Subcutaneous abdominal adipose tissue (tissue), 5 donors: Measurements from ENCODE around the gene MB.

Experiments used
- H3K27ac ChIP-seq: one replicate; pipeline ENCODE4 v1.7.0; 2013; ENCODE audit warnings: low read depth, mild to moderate bottlenecking, inconsistent platforms, low read length, moderate library complexity
- H3K27me3 ChIP-seq, 5 donors: one replicate each; pipeline ENCODE4 v1.7.0; 2013; ENCODE audit warnings: low read length in 5 of 5, inconsistent platforms in 1 of 5; ENCODE audit not compliant: control insufficient read depth in 5 of 5, insufficient read depth in 4 of 5
- H3K36me3 ChIP-seq, 5 donors: one replicate each; pipeline ENCODE4 v1.7.0; 2013; ENCODE audit warnings: low read length in 5 of 5; ENCODE audit not compliant: control insufficient read depth in 5 of 5, insufficient read depth in 5 of 5
- H3K4me1 ChIP-seq, 5 donors: one replicate each; pipeline ENCODE4 v1.7.0; 2013; ENCODE audit warnings: low read length in 5 of 5, mild to moderate bottlenecking in 3 of 5, moderate library complexity in 1 of 5; ENCODE audit not compliant: control insufficient read depth in 5 of 5, insufficient read depth in 5 of 5
- H3K4me3 ChIP-seq, 5 donors: one replicate each; pipeline ENCODE4 v1.7.0; 2013; ENCODE audit warnings: low read length in 5 of 5, low read depth in 1 of 5
- H3K9ac ChIP-seq, 5 donors: one replicate each; pipeline ENCODE4 v1.7.0; 2013; ENCODE audit warnings: low read length in 5 of 5, mild to moderate bottlenecking in 4 of 5, moderate library complexity in 3 of 5
- H3K9me3 ChIP-seq, 5 donors: one replicate each; pipeline ENCODE4 v1.7.0; 2013; ENCODE audit warnings: low read length in 5 of 5; ENCODE audit not compliant: control insufficient read depth in 5 of 5
- donor health status: healthy.
- donor health status: healthy.
- donor health status: healthy.
- donor health status: healthy.
- donor health status: healthy.

The MB gene

GRCh38 chr22:35581023-35581413, 36.1 kb downstream of the MB start:
- no peaks in the 10 kb centered on the region for H3K36me3 ChIP-seq
- no peak overlapping the region for H3K9ac ChIP-seq
- H3K4me3 ChIP-seq: no peak overlapping the region
- H3K27ac ChIP-seq: no peak overlapping the region
- H3K27me3 ChIP-seq: no peaks in the 10 kb centered on the region
- H3K4me1 ChIP-seq: peaks cover 0 to 10% (median 3%) of the 10 kb centered on the region in 5 donors
- H3K9me3 ChIP-seq: no peaks in the 10 kb centered on the region

- no peak overlapping the region for H3K9ac ChIP-seq
- no peaks in the 10 kb centered on the region for H3K36me3 ChIP-seq
- H3K27me3 ChIP-seq: no peaks in the 10 kb centered on the region
- H3K9me3 ChIP-seq: no peaks in the 10 kb centered on the region
- peaks cover 0 to 10% (median 3%) of the 10 kb centered on the region in 5 donors for H3K4me1 ChIP-seq
- no peak overlapping the region for H3K4me3 ChIP-seq
- H3K27ac ChIP-seq: no peak overlapping the region
These were observed 36.6 kb downstream of the MB start for GRCh38 chr22:35580351-35581022.

GRCh38 chr22:35578836-35579575, 38.1 kb downstream of the MB start:
- Histone ChIP-seq H3K27ac (no peak overlapping the region), H3K27me3 (peaks cover 0 to 6% (median under 1%) of the 10 kb centered on the region in 5 donors), H3K9me3 (no peaks in the 10 kb centered on the region), H3K4me1 (peaks cover 0 to 16% (median 7%) of the 10 kb centered on the region in 5 donors), H3K4me3 (no peak overlapping the region), H3K36me3 (no peaks in the 10 kb centered on the region), H3K9ac (no peak overlapping the region)

GRCh38 chr22:35577799-35578659, 39.1 kb downstream of the MB start:
- H3K27me3 ChIP-seq: peaks cover 0 to 8% (median 2%) of the 10 kb centered on the region in 5 donors
- H3K9me3 ChIP-seq: no peaks in the 10 kb centered on the region
- no peak overlapping the region for H3K9ac ChIP-seq
- no peaks in the 10 kb centered on the region for H3K36me3 ChIP-seq
- no peak overlapping the region for H3K4me3 ChIP-seq
- peaks cover 0 to 11% (median 6%) of the 10 kb centered on the region in 5 donors for H3K4me1 ChIP-seq
- H3K27ac ChIP-seq: no peak overlapping the region

GRCh38 chr22:35576671-35577070, 40.5 kb downstream of the MB start:
- Histone ChIP-seq H3K4me1 (peaks cover 0 to 8% (median 0%) of the 10 kb centered on the region in 5 donors), H3K36me3 (no peaks in the 10 kb centered on the region), H3K4me3 (no peak overlapping the region), H3K9me3 (no peaks in the 10 kb centered on the region), H3K27ac (no peak overlapping the region), H3K27me3 (peaks cover 0 to 8% (median 4%) of the 10 kb centered on the region in 5 donors), H3K9ac (no peak overlapping the region)

GRCh38 chr22:35575116-35575748, 41.9 kb downstream of the MB start:
- Histone ChIP-seq H3K36me3 (no peaks in the 10 kb centered on the region), H3K27me3 (peaks cover 0 to 8% (median 6%) of the 10 kb centered on the region in 5 donors), H3K4me3 (no peak overlapping the region), H3K4me1 (peaks cover 0 to 8% (median 0%) of the 10 kb centered on the region in 5 donors), H3K27ac (no peak overlapping the region), H3K9me3 (no peaks in the 10 kb centered on the region), H3K9ac (no peak overlapping the region)

- Histone ChIP-seq H3K9me3 (no peaks in the 10 kb centered on the region), H3K36me3 (no peaks in the 10 kb centered on the region), H3K27ac (no peak overlapping the region), H3K4me1 (peaks cover 0 to 10% (median under 1%) of the 10 kb centered on the region in 5 donors), H3K27me3 (peaks cover 0 to 19% (median 14%) of the 10 kb centered on the region in 5 donors), H3K9ac (no peak overlapping the region), H3K4me3 (no peak overlapping the region)
These were observed 44.6 kb downstream of the MB start for GRCh38 chr22:35572556-35572955.

- H3K36me3 ChIP-seq: no peaks in the 10 kb centered on the region
- no peak overlapping the region for H3K27ac ChIP-seq
- H3K27me3 ChIP-seq: peaks cover 0 to 27% (median 14%) of the 10 kb centered on the region in 5 donors
- H3K9me3 ChIP-seq: no peaks in the 10 kb centered on the region
- H3K4me3 ChIP-seq: no peak overlapping the region
- H3K9ac ChIP-seq: peak overlapping the region in 1 of 5 donors; percentile 2
- H3K4me1 ChIP-seq: peaks cover 0 to 14% (median 4%) of the 10 kb centered on the region in 5 donors
These were observed 46.4 kb downstream of the MB start for GRCh38 chr22:35570686-35571194.

GRCh38 chr22:35569916-35570315, 47.2 kb downstream of the MB start:
- Histone ChIP-seq H3K27ac (no peak overlapping the region), H3K9ac (no peak overlapping the region), H3K4me1 (peaks cover 0 to 13% (median 5%) of the 10 kb centered on the region in 5 donors), H3K9me3 (no peaks in the 10 kb centered on the region), H3K27me3 (peaks cover 0 to 24% (median 18%) of the 10 kb centered on the region in 5 donors), H3K36me3 (no peaks in the 10 kb centered on the region), H3K4me3 (no peak overlapping the region)
